GM19467 (cell line): ENCODE measurements around the gene ZSCAN30.
A peak's percentile ranks its signal among the peaks of the same experiment; 100 is the strongest.

Source experiments
- ATAC-seq: cut with Tn5 transposase; IDR thresholded peaks from one replicate; pipeline ENCODE4 v1.9.1; 2021; ENCODE audit warnings: mild to moderate bottlenecking, moderate library complexity; ENCODE audit not compliant: unreplicated experiment

ZSCAN30 gene

GRCh38 chr18:35290094-35290735 lies at the start of gene ZSCAN30:
Gene ZSCAN30 (minus strand): TSS chr18:35290229. CDS start chr18:35264352, 25,877 bp downstream.
- peak; percentile 89 for ATAC-seq

GRCh38 chr18:35337286-35337685 lies 47.3 kb upstream of the ZSCAN30 start:
- ATAC-seq = no peak

GRCh38 chr18:35335866-35336265 lies 45.8 kb upstream of the ZSCAN30 start:
- no peak for ATAC-seq

- ATAC-seq = no peak
Measured at GRCh38 chr18:35334821-35335220, 44.8 kb upstream of the ZSCAN30 start.

- no peak for ATAC-seq
Measured at GRCh38 chr18:35334212-35334611, 44.2 kb upstream of the ZSCAN30 start.

- ATAC-seq = no peak
Measured at GRCh38 chr18:35331367-35332087, 41.5 kb upstream of the ZSCAN30 start.

GRCh38 chr18:35328868-35329267 lies 38.8 kb upstream of the ZSCAN30 start:
- ATAC-seq = no peak

- ATAC-seq = no peak
Measured at GRCh38 chr18:35326695-35327387, 36.8 kb upstream of the ZSCAN30 start.

GRCh38 chr18:35324926-35325655 lies 35.1 kb upstream of the ZSCAN30 start:
- ATAC-seq = no peak

- ATAC-seq = no peak
Measured at GRCh38 chr18:35322486-35323458, 32.7 kb upstream of the ZSCAN30 start.

GRCh38 chr18:35311496-35311895 lies 21.5 kb upstream of the ZSCAN30 start:
- ATAC-seq = no peak

GRCh38 chr18:35306588-35307250 lies 16.7 kb upstream of the ZSCAN30 start:
- no peak for ATAC-seq

GRCh38 chr18:35303610-35304009 lies 13.6 kb upstream of the ZSCAN30 start:
- ATAC-seq = no peak

- no peak for ATAC-seq
Measured at GRCh38 chr18:35296060-35296459, 6.0 kb upstream of the ZSCAN30 start.

GRCh38 chr18:35291166-35291565 lies 1.1 kb upstream of the ZSCAN30 start:
- ATAC-seq = no peak

- ATAC-seq = peak; percentile 25
Measured at GRCh38 chr18:35289727-35290093, 319 bp downstream of the ZSCAN30 start.

- ATAC-seq = peak; percentile 4
Measured at GRCh38 chr18:35289293-35289692, 736 bp downstream of the ZSCAN30 start.

GRCh38 chr18:35284841-35285240 lies 5.2 kb downstream of the ZSCAN30 start:
- no peak for ATAC-seq

GRCh38 chr18:35283923-35284794 lies 5.9 kb downstream of the ZSCAN30 start:
- no peak for ATAC-seq
